Sciatic nerve (tissue), 2 donors: ENCODE data around the gene ADCYAP1R1. TPM values are rescaled to one million over a fixed set of nuclear protein-coding genes. Genes with fewer than 3 reads are reported as not detected.

Experiments
- ATAC-seq: fragments of 200-7000 bp; cut with Tn5 transposase; one replicate; pipeline ENCODE4 v1.9.1; 2020; ENCODE audit warnings: mild to moderate bottlenecking, moderate library complexity
- DNase-seq: peaks from one replicate; pipeline ENCODE4 v3.0.0-alpha.2; 2020; ENCODE audit warnings: low spot score
- intact Hi-C: fragments of 100-400 bp; cut with DNase I; formaldehyde crosslinking; loops from one replicate; pipeline ENCODE4 v1.14.2; 2022
- total RNA-seq: library from RNA; stranded (reverse); fragmentation: NEBNext Ultra II Directional; extraction: Animal tissue kit (Norgen Biotek cat#: 25700); gene quantifications from one replicate; pipeline ENCODE4 v1.2.1, GENCODE V29; 2021
- donor health status: DM: no; HTN: no; CAD: no.
- donor health status: DM: no; HTN: no; CAD: no.

The ADCYAP1R1 gene
- total RNA-seq, 1 donor from 2014 or later: 9.1 TPM

GRCh38 chr7:31029251-31030042 is 22.7 kb upstream of the ADCYAP1R1 start:
- intact Hi-C loops: no loop called here
- no peak for DNase-seq
- no peak for ATAC-seq

GRCh38 chr7:31033674-31034300 is 18.3 kb upstream of the ADCYAP1R1 start:
- intact Hi-C loops: no loop called here
- DNase-seq (no peak), ATAC-seq (no peak)

DNA sequence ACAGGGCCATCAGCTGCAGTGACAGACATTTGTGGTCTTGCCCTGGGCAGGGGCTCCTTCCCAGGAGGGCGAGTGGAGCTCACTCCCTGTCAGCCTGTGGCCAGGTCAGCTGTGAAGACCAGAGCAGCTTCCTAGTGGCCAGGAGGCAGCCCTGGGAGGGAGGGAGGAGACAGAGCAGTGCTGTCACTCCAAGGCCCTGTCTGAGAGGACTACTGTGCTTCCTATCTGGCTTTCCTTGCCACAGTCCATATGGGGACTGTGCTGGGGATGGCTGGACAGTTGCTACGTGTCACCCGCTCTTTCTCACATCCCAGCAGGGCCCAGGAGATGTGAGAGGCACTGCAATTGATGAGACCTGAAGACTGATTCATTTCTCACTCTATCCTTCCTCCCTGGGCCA is 15.2 kb upstream of the ADCYAP1R1 start:
- DNase-seq: no peak
- intact Hi-C loops: no loop called here
- no peak for ATAC-seq

DNA sequence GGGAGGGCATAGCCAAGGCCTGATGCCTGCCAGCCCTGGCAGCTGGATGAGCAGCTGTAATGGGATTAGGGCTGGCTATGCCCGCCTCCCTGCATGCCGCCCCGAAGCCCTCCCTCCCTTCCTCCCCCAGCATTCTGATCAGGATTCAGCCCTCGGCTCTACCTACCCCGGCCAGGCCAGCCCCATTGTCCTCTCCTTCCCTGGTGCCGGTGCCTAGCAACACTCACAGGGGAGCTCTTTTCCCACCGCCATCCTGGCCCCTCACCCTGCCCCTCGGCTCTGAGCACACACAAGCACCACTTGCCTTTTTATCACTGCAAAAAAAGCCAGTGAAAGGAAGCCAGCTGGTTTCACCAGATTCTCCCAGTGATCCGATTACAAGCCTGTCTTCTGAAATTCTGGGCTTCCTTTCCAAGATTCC is 9.0 kb upstream of the ADCYAP1R1 start:
- ATAC-seq: no peak
- intact Hi-C loops: no loop called here
- DNase-seq: no peak

DNA sequence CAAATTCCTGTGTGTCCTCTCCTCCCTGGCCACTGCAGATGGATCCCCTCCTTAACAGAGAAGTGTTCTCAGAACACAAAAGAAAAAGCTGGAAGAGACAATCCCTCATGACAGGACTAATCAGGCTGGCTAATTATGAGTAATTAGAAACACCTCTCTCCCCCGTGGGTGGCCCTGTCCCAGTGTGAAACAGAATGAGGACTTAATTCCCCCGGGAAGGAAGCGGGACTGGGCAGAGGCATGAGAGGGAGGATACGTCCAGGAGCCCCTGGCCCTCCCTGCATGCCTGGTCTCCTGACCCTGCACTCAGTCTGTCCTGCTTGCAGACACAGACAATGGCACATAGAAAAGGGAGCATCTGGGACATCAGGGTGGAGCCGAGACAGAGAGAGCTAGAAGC is 7.6 kb upstream of the ADCYAP1R1 start:
- intact Hi-C loops: no loop called here
- ATAC-seq: no peak
- DNase-seq: no peak

DNA sequence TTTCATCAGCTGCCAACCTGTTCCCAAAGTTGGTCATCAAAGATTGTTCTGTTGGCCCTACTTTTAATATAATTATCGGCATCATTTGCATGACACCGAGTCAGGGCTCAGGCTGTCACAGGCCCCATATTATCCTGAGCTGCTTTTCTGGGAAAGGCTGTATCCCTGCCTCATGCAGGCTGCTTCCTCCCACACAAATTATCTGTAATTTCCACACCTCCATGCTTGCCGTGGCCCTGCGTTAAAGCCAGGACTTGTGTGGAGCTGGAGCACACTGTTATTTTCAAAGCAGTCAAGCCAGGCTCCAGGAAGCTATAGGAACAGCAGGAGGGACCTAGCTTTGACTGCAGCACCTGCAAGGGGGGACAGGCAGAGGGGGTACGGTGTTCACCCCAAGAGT is 5.4 kb upstream of the ADCYAP1R1 start:
- intact Hi-C loops: no loop called here
- DNase-seq (no peak), ATAC-seq (no peak)

DNA sequence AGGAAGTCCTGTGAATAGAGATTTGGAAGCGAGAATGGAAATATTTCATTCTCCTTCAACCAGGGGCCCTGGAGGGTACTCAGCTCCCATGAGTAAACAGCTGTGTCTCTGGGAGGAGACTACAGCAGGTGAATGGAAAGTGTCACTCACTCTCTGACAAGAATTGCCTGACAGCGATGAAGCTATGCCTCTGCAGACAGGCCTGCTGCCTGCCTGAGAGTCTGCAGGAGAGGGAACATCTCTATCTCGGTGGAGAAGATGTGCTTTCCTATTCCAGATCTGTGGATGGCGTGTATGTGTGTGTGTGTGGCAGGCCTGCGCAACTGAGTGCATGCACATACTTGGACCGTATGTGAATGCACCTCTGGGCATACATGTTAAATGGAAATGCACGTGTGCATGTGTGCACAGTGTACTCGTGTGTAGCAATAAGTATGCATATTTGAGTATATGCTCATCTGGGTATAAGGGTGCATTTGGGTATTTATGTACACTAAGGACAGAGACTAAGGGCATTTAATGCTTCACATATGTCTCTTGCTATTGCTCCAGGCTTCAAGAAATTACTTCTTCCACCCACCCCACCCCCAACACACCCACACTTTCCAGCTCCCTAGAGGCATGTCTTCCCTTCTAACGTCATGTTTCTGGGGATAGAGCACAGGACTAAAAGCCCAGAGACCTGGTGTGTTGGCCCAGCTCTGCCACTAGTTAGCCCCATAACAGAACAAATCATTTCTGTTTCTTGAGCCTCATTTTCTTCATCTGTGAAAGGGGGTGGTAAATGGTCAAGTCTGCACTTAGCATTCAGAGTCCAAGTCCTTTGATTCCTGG is 4.6 kb upstream of the ADCYAP1R1 start:
- intact Hi-C loops: no loop called here
- ATAC-seq: no peak
- DNase-seq: no peak

- ATAC-seq: no peak
- DNase-seq: no peak
- intact Hi-C loops: no loop called here
Observed at GRCh38 chr7:31049005-31049765, 2.9 kb upstream of the ADCYAP1R1 start.

- intact Hi-C loops: no loop called here
- no peak for ATAC-seq
- DNase-seq: no peak
Observed at GRCh38 chr7:31052487-31052840, 356 bp downstream of the ADCYAP1R1 start.

- DNase-seq (no peak), ATAC-seq (no peak)
- intact Hi-C loops: no loop called here
Observed at GRCh38 chr7:31052841-31053601, 913 bp downstream of the ADCYAP1R1 start.

DNA sequence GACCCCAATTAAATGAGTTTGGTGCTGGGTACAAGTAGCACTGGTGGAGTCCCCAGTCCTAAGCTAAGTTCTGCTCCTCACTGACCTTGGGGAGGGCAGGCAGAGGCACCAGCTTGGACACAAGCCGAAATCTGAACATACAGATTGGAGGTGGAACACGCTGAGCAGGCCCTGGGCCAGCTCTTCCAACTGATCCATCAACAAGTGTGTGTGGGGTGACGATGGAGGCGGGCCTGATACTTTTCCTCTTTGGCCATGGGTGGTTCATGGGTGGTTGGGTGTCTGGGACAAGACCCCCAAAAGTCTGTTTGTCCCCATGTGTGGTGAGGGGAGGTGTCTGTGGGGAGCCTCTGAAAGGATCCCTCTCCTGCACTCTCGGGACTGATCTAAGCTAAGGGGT is 1.9 kb downstream of the ADCYAP1R1 start:
- intact Hi-C loops: no loop called here
- DNase-seq: no peak

GRCh38 chr7:31054608-31055278 is 2.6 kb downstream of the ADCYAP1R1 start:
- DNase-seq (no peak), ATAC-seq (no peak)
- intact Hi-C loops: no loop called here

More for the DNA sequence above, 1.9 kb downstream of the ADCYAP1R1 start:
- ATAC-seq: no peak

- intact Hi-C loops: no loop called here
- DNase-seq (no peak), ATAC-seq (no peak)
Observed at GRCh38 chr7:31055471-31055870, 3.4 kb downstream of the ADCYAP1R1 start.

DNA sequence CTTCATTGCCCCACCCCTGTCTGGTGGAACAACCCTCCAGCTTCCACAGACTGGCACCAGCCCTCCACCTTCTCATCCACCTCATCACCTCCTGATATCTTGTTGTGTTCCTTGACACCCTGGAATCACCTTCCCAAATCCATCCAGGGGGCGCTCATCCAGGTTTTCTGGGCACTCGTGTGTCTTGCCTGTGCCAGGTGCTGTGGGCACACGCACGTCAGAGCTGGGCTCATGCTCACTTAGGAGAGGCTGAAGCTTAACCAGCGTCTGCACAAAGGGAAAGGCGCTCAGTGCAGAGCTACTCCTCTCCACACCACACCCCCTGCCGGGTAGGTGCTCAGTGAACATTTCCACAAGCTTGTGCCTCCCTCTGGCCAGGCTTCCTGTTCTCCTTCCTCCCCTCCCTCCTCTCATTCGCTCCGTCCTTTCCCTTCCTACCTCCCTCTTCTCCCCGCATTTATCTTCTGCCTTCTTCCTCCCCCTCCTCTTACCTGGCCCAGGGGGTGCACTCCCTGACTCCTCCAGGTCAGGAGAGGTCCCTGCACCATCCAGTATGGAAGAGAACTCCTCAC is 4.8 kb downstream of the ADCYAP1R1 start:
- intact Hi-C loops: no loop called here

GRCh38 chr7:31058122-31058521 is 6.0 kb downstream of the ADCYAP1R1 start:
- DNase-seq: no peak
- ATAC-seq: no peak
- intact Hi-C loops: no loop called here

More for the DNA sequence above, 4.8 kb downstream of the ADCYAP1R1 start:
- ATAC-seq (no peak), DNase-seq (no peak)

GRCh38 chr7:31058688-31059087 is 6.6 kb downstream of the ADCYAP1R1 start:
- no peak for DNase-seq
- no peak for ATAC-seq
- intact Hi-C loops: no loop called here

DNA sequence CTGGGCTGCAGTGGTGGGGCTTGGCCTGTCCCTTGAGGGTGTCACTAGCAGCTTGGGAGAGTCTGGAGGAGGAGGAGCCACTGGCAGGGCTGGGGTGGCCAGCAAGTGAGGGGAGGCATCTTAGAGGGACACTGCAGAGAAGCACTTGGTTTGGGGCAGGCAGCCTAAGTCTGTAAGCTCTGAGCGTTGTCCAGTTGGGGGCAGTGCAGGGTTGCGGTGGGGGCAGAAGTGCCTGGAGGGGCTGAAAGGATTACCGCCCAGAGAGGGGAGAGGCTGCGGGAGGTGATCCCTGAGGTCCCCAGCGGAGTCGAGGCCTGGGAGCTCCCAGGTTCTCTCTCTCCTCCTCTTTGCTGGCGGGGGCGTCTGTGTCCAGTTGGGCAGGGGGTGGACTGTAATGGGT is 7.4 kb downstream of the ADCYAP1R1 start:
- intact Hi-C loops: no loop called here
- ATAC-seq (no peak), DNase-seq (no peak)

GRCh38 chr7:31061185-31061584 is 9.1 kb downstream of the ADCYAP1R1 start:
- intact Hi-C loops: no loop called here
- DNase-seq (no peak), ATAC-seq (no peak)
